Neural crest cell (in vitro differentiated cells): ENCODE data around the gene LCMT1. TPM values are rescaled to one million over a fixed set of nuclear protein-coding genes. Genes with fewer than 3 reads are reported as not detected.

ENCODE experiments used
- DNase-seq: peaks from one replicate; pipeline ENCODE4 v3.0.0; 2021; ENCODE audit warnings: low read depth, mixed read lengths, low spot score
- H3K27ac Mint-ChIP-seq: one replicate; pipeline ENCODE4 v1.8.0; 2021; ENCODE audit warnings: mild to moderate bottlenecking, mixed read lengths; ENCODE audit not compliant: unreplicated experiment
- H3K27me3 Mint-ChIP-seq: 2 replicates; pipeline ENCODE4 v1.8.0; 2021; ENCODE audit warnings: low read depth, mild to moderate bottlenecking, mixed read lengths
- H3K36me3 Mint-ChIP-seq: 2 replicates; pipeline ENCODE4 v1.8.0; 2021; ENCODE audit warnings: low read depth, mild to moderate bottlenecking, mixed read lengths
- H3K4me1 Mint-ChIP-seq: 2 replicates; pipeline ENCODE4 v1.8.0; 2021; ENCODE audit warnings: mixed read lengths
- H3K4me3 Mint-ChIP-seq: one replicate; pipeline ENCODE4 v1.8.0; 2021; ENCODE audit warnings: mild to moderate bottlenecking, mixed read lengths
- H3K9me3 Mint-ChIP-seq: 2 replicates; pipeline ENCODE4 v1.8.0; 2021; ENCODE audit warnings: mixed read lengths
- CTCF ChIP-seq: fragments of 200-600 bp; sonication (generic); conservative IDR thresholded peaks from 2 replicates; pipeline ENCODE4 v1.5.0; 2021; ENCODE audit warnings: antibody characterized with exemption, mild to moderate bottlenecking
- total RNA-seq: library from RNA; stranded (reverse); gene quantifications from 2 replicates; pipeline ENCODE4 v1.2.1, GENCODE V29; 2021

Gene LCMT1
- total RNA-seq, 1 donor from 2014 or later: 52.2 TPM

- DNase-seq: no peak
- no peak for TF ChIP-seq CTCF
- Mint-ChIP-seq H3K27ac (no peak overlapping the region), H3K27me3 (no peaks in the 10 kb centered on the region), H3K9me3 (no peaks in the 10 kb centered on the region), H3K36me3 (no peaks in the 10 kb centered on the region), H3K4me3 (no peak overlapping the region), H3K4me1 (peaks cover 11% of the 10 kb centered on the region)
Observed at GRCh38 chr16:25080420-25081131, 31.0 kb upstream of the LCMT1 start.

- Mint-ChIP-seq H3K27ac (no peak overlapping the region), H3K9me3 (no peaks in the 10 kb centered on the region), H3K4me1 (peaks cover 11% of the 10 kb centered on the region), H3K36me3 (no peaks in the 10 kb centered on the region), H3K27me3 (no peaks in the 10 kb centered on the region), H3K4me3 (no peak overlapping the region)
- no peak for TF ChIP-seq CTCF
- DNase-seq: no peak
Observed at GRCh38 chr16:25081702-25082101, 29.8 kb upstream of the LCMT1 start.

- TF ChIP-seq CTCF: no peak
- no peak for DNase-seq
- H3K36me3 Mint-ChIP-seq: no peaks in the 10 kb centered on the region
- no peak overlapping the region for H3K27ac Mint-ChIP-seq
- H3K4me1 Mint-ChIP-seq: peaks cover 11% of the 10 kb centered on the region
- no peaks in the 10 kb centered on the region for H3K9me3 Mint-ChIP-seq
- H3K4me3 Mint-ChIP-seq: no peak overlapping the region
- H3K27me3 Mint-ChIP-seq: no peaks in the 10 kb centered on the region
Observed at GRCh38 chr16:25083065-25083464, 28.5 kb upstream of the LCMT1 start.

- Mint-ChIP-seq H3K9me3 (no peaks in the 10 kb centered on the region), H3K27me3 (no peaks in the 10 kb centered on the region), H3K27ac (no peak overlapping the region), H3K4me1 (peaks cover 11% of the 10 kb centered on the region), H3K36me3 (no peaks in the 10 kb centered on the region), H3K4me3 (no peak overlapping the region)
- no peak for DNase-seq
- no peak for TF ChIP-seq CTCF
Observed at GRCh38 chr16:25083701-25084100, 27.8 kb upstream of the LCMT1 start.

GRCh38 chr16:25084797-25085196 is 26.7 kb upstream of the LCMT1 start:
- H3K4me1 Mint-ChIP-seq: peaks cover 11% of the 10 kb centered on the region
- no peak overlapping the region for H3K4me3 Mint-ChIP-seq
- no peaks in the 10 kb centered on the region for H3K27me3 Mint-ChIP-seq
- H3K36me3 Mint-ChIP-seq: no peaks in the 10 kb centered on the region
- no peak for DNase-seq
- TF ChIP-seq CTCF: no peak
- H3K9me3 Mint-ChIP-seq: no peaks in the 10 kb centered on the region
- H3K27ac Mint-ChIP-seq: no peak overlapping the region
